Lung (tissue), 12 donors: ENCODE measurements around the gene NT5DC4. TPM values are rescaled to one million over a fixed set of nuclear protein-coding genes. Genes with fewer than 3 reads are reported as not detected.
"Not testable (repeated sequence)": the region's sequence is repeated elsewhere in the genome, so short reads cannot be mapped to it uniquely, and the experiment has no call there.

Experiments
- ATAC-seq: fragments of 200-7000 bp; cut with Tn5 transposase; one replicate; pipeline ENCODE4 v1.9.1; 2020; ENCODE audit warnings: moderate number of reproducible peaks; ENCODE audit not compliant: insufficient read depth, low FRiP score
- DNase-seq, 3 donors: peaks; one replicate each; pipeline ENCODE4 v3.0.0-alpha.2; 2013 to 2017
- H3K27ac ChIP-seq, 2 donors: one replicate each; pipeline ENCODE4 v1.5.1; 2013; ENCODE audit warnings: mild to moderate bottlenecking in 2 of 2, moderate library complexity in 2 of 2, control low read depth in 1 of 2, inconsistent platforms in 1 of 2, low read depth in 1 of 2, low read length in 1 of 2
- H3K27me3 ChIP-seq, 3 donors: one replicate each; pipeline ENCODE4 v1.5.1; 2013; ENCODE audit warnings: low read length in 2 of 3; ENCODE audit not compliant: control insufficient read depth in 3 of 3, insufficient read depth in 3 of 3
- H3K36me3 ChIP-seq, 4 donors: one replicate each; pipeline ENCODE4 v1.5.1; 2013; ENCODE audit warnings: low read length in 4 of 4, mild to moderate bottlenecking in 1 of 4, moderate library complexity in 1 of 4; ENCODE audit not compliant: control insufficient read depth in 4 of 4, insufficient read depth in 4 of 4
- H3K4me1 ChIP-seq, 5 donors: one replicate each; pipeline ENCODE4 v1.5.1; 2013; ENCODE audit warnings: low read length in 5 of 5, mild to moderate bottlenecking in 2 of 5, moderate library complexity in 1 of 5; ENCODE audit not compliant: control insufficient read depth in 5 of 5, insufficient read depth in 5 of 5
- H3K4me3 ChIP-seq: one replicate; pipeline ENCODE4 v1.5.1; 2013; ENCODE audit warnings: mild to moderate bottlenecking, control low read depth, moderate library complexity
- H3K9ac ChIP-seq, 2 donors: one replicate each; pipeline ENCODE4 v1.5.1; 2013; ENCODE audit warnings: low read length in 2 of 2, control low read depth in 1 of 2; ENCODE audit not compliant: insufficient read depth in 1 of 2
- H3K9me3 ChIP-seq, 4 donors: one replicate each; pipeline ENCODE4 v1.5.1; 2013; ENCODE audit warnings: low read length in 3 of 4, mild to moderate bottlenecking in 1 of 4, moderate library complexity in 1 of 4; ENCODE audit not compliant: control insufficient read depth in 4 of 4, insufficient read depth in 3 of 4
- CTCF ChIP-seq: IDR thresholded peaks from 2 replicates; pipeline ENCODE4 v1.5.1; 2012; ENCODE audit warnings: mild to moderate bottlenecking; ENCODE audit errors: control extremely low read depth, extremely low read depth
- WGBS, 2 donors: extraction: QIAGEN DNeasy Blood & Tissue Kit; methylation state at CpG; one replicate each; pipeline ENCODE4 v1.1.7; 2013; 5-methylcytosine and 5-hydroxymethylcytosine counted together
- polyA plus RNA-seq, 2 donors: library from polyadenylated mRNA; stranded (reverse); fragments of 200-250 nt; gene quantifications; one replicate each; pipeline ENCODE4 v1.2.1, GENCODE V29; 2013
- total RNA-seq, 2 donors: library from RNA; depleted of rRNA in 1 of 2; stranded (reverse); fragments of >200 nt in 1 of 2; gene quantifications; one replicate each; pipeline ENCODE4 v1.2.1, GENCODE V29; 2014 to 2021
- donor health status: control.
- donor health status: control.
- donor health status: Bipolar disorder and iron deficiency.
- donor health status: healthy.
- donor health status: DM: yes; HTN: yes; CAD: no.

NT5DC4 gene
- total and polyA plus RNA-seq, 4 donors: 0.09 to 0.83 (median 0.53) TPM

DNA sequence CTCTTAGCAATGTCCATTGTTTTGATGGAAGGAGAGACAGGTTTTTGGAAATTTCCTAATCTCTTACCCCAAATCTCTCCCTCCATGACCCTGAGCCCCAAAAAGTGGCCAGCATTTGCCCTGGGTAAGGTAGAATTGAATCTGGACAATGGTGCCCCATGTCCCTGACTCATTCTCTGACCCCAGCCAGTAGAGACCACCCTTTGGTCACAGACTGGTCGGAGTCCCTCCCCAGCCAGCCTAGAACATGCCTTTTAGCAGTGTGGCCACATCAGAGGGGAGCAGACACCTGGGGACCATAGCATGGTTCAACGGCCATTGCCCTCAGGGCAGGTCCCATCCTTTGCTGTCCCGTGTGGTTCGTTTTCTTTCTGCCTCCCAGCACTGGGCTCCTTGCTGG is 6.5 kb upstream of the NT5DC4 start:
- no peak for ATAC-seq
- 87 to 95% methylated on average over 4 of the region's 4 CpGs for WGBS, 2 donors
- Histone ChIP-seq H3K27me3 (no peaks in the 10 kb centered on the region), H3K27ac (no peak overlapping the region), H3K4me1 (no peaks in the 10 kb centered on the region), H3K9ac (no peak overlapping the region), H3K4me3 (no peak overlapping the region), H3K36me3 (no peaks in the 10 kb centered on the region), H3K9me3 (no peaks in the 10 kb centered on the region)
- TF ChIP-seq CTCF: no peak
- no peak for DNase-seq

GRCh38 chr2:112714836-112715631 is 5.8 kb upstream of the NT5DC4 start:
- no peak for TF ChIP-seq CTCF
- Histone ChIP-seq H3K27me3 (no peaks in the 10 kb centered on the region), H3K36me3 (no peaks in the 10 kb centered on the region), H3K27ac (no peak overlapping the region), H3K4me1 (no peaks in the 10 kb centered on the region), H3K9ac (no peak overlapping the region), H3K4me3 (no peak overlapping the region), H3K9me3 (no peaks in the 10 kb centered on the region)
- ATAC-seq (no peak), DNase-seq (no peak)
- WGBS, 2 donors: 94 to 98% methylated on average over 7 of the region's 7 CpGs

DNA sequence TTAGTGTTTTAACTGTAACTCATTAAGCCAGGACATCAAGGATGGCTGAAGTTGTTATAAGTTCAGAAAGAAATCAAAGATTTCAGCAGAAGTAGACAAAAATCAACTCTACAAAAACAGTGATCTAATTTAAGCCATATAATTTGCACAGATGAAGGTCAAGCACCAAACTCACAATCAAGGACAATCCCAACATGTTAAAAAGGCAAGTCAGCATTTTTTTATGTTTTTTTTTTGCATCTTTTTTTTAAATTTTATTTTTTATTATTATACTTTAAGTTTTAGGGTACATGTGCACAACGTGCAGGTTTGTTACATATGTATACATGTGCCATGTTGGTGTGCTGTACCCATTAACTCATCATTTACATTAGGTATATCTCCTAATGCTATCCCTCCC is 4.7 kb upstream of the NT5DC4 start:
- not testable (repeated sequence) for H3K4me3 ChIP-seq, ATAC-seq
- 92 to 100% methylated on average over 1 of the region's 1 CpG for WGBS, 2 donors

DNA sequence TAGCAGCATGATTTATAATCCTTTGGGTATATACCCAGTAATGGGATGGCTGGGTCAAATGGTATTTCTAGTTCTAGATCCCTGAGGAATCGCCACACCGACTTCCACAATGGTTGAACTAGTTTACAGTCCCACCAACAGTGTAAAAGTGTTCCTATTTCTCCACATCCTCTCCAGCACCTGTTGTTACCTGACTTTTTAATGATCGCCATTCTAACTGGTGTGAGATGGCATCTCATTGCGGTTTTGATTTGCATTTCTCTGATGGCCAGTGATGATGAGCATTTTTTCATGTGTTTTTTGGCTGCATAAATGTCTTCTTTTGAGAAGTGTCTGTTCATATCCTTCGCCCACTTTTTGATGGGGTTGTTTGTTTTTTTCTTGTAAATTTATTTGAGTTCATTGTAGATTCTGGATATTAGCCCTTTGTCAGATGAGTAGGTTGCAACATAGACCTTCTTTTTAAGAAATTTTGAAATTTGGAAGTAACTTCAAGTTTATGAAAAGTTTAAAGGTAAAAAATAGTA is 3.9 kb upstream of the NT5DC4 start:
- not testable (repeated sequence) for ATAC-seq, H3K27ac ChIP-seq, H3K9me3 ChIP-seq, H3K27me3 ChIP-seq, H3K4me3 ChIP-seq, H3K36me3 ChIP-seq, H3K9ac ChIP-seq, H3K4me1 ChIP-seq, DNase-seq
- 88 to 92% methylated on average over 2 of the region's 5 CpGs for WGBS, 2 donors

More for the DNA sequence above, 4.7 kb upstream of the NT5DC4 start:
- DNase-seq, H3K4me1 ChIP-seq, H3K27ac ChIP-seq, H3K9me3 ChIP-seq, H3K9ac ChIP-seq, H3K27me3 ChIP-seq, H3K36me3 ChIP-seq: not testable (repeated sequence)
